Endodermal cell (in vitro differentiated cells): ENCODE data around the gene MAP3K4. TPM values are rescaled to one million over a fixed set of nuclear protein-coding genes. Genes with fewer than 3 reads are reported as not detected.
A peak's percentile ranks its signal among the peaks of the same experiment; 100 is the strongest.

Experiments used
- DNase-seq: peaks from one replicate; pipeline ENCODE4 v3.0.0-alpha.2; 2017
- H3K27ac ChIP-seq: 2 replicates; pipeline ENCODE4 v1.5.1; 2013; ENCODE audit warnings: mild to moderate bottlenecking, low read depth, low read length, moderate library complexity
- H3K27me3 ChIP-seq: 2 replicates; pipeline ENCODE4 v1.6.1; 2013; ENCODE audit warnings: mild to moderate bottlenecking, low read length, moderate library complexity; ENCODE audit not compliant: insufficient read depth, control insufficient read depth, poor library complexity, severe bottlenecking
- H3K36me3 ChIP-seq: 2 replicates; pipeline ENCODE4 v1.7.0; 2013; ENCODE audit warnings: mild to moderate bottlenecking, low read length, moderate library complexity; ENCODE audit not compliant: control insufficient read depth, insufficient read depth
- H3K4me1 ChIP-seq: one replicate; pipeline ENCODE4 v1.7.0; 2013; ENCODE audit warnings: low read length; ENCODE audit not compliant: control insufficient read depth, insufficient read depth
- H3K4me3 ChIP-seq: 2 replicates; pipeline ENCODE4 v1.5.1; 2013; ENCODE audit warnings: mild to moderate bottlenecking, low read length, moderate library complexity
- H3K9ac ChIP-seq: 2 replicates; pipeline ENCODE4 v1.6.1; 2013; ENCODE audit warnings: mild to moderate bottlenecking, low read length, moderate library complexity; ENCODE audit not compliant: poor library complexity, severe bottlenecking; ENCODE audit errors: extremely low read depth
- H3K9me3 ChIP-seq: 2 replicates; pipeline ENCODE4 v1.6.1; 2013; ENCODE audit warnings: mild to moderate bottlenecking, low read length, moderate library complexity; ENCODE audit not compliant: control insufficient read depth
- H3K27ac Mint-ChIP-seq: 2 replicates; pipeline ENCODE4 v1.8.0; 2020; ENCODE audit warnings: mixed read lengths
- H3K27me3 Mint-ChIP-seq: 2 replicates; pipeline ENCODE4 v1.8.0; 2021; ENCODE audit warnings: mild to moderate bottlenecking, mixed read lengths; ENCODE audit not compliant: insufficient read depth
- H3K36me3 Mint-ChIP-seq: 2 replicates; pipeline ENCODE4 v1.8.0; 2020; ENCODE audit warnings: low read depth, mixed read lengths
- H3K4me1 Mint-ChIP-seq: 2 replicates; pipeline ENCODE4 v1.8.0; 2020; ENCODE audit warnings: mixed read lengths
- H3K4me3 Mint-ChIP-seq: 2 replicates; pipeline ENCODE4 v1.8.0; 2020; ENCODE audit warnings: mild to moderate bottlenecking, moderate library complexity, mixed read lengths
- H3K9me3 Mint-ChIP-seq: 2 replicates; pipeline ENCODE4 v1.8.0; 2020; ENCODE audit warnings: mild to moderate bottlenecking, mixed read lengths
- CTCF ChIP-seq: fragments of 200-600 bp; sonication (generic); conservative IDR thresholded peaks from 2 replicates; pipeline ENCODE4 v1.5.0; 2021; ENCODE audit warnings: antibody characterized with exemption, mild to moderate bottlenecking
- WGBS, 2 experiments: methylation state at CpG; one replicate each; pipeline versions ENCODE4 v1.1.5 to v1.1.7; 2013; ENCODE audit warnings: missing lambda C conversion rate in 2 of 2, mixed read lengths in 1 of 2; ENCODE audit not compliant: insufficient coverage in 1 of 2, insufficient read length in 1 of 2; 5-methylcytosine and 5-hydroxymethylcytosine counted together
- total RNA-seq, 2 donors: library from RNA; stranded (reverse); fragmentation: NEBNext Ultra II Directional in 1 of 2; extraction: Animal tissue kit (Norgen Biotek cat#: 25700) in 1 of 2; gene quantifications; 2 replicates in 1 of 2; 3 replicates in 1 of 2; pipeline ENCODE4 v1.2.1, GENCODE V29; 2021

Gene MAP3K4
- total RNA-seq, 2 donors from 2014 or later, result 82.8 to 105 TPM

GRCh38 chr6:161139766-161140553, 148.4 kb downstream of the MAP3K4 start:
- peak; percentile 20 for TF ChIP-seq CTCF
- H3K4me1 Mint-ChIP-seq, result peaks cover 5% of the 10 kb centered on the region
- Histone ChIP-seq H3K9me3 (no peaks in the 10 kb centered on the region), H3K36me3 (peaks cover 69% of the 10 kb centered on the region), H3K4me1 (no peaks in the 10 kb centered on the region), H3K27ac (no peak overlapping the region), H3K27me3 (no peaks in the 10 kb centered on the region), H3K9ac (no peak overlapping the region), H3K4me3 (no peak overlapping the region)
- H3K4me3 Mint-ChIP-seq, result no peak overlapping the region
- H3K27ac Mint-ChIP-seq, result no peak overlapping the region
- H3K36me3 Mint-ChIP-seq, result peaks cover 74% of the 10 kb centered on the region
- DNase-seq, result peak; percentile 74
- 92 to 96% methylated on average over 20 to 28 of the region's 28 CpGs for WGBS, 2 experiments
- no peaks in the 10 kb centered on the region for H3K9me3 Mint-ChIP-seq
- no peaks in the 10 kb centered on the region for H3K27me3 Mint-ChIP-seq

- H3K4me3 ChIP-seq, result no peak overlapping the region
- Mint-ChIP-seq H3K9me3 (no peaks in the 10 kb centered on the region), H3K27me3 (no peaks in the 10 kb centered on the region), H3K36me3 (peaks cover 75% of the 10 kb centered on the region), H3K4me1 (peaks cover 5% of the 10 kb centered on the region), H3K4me3 (no peak overlapping the region), H3K27ac (no peak overlapping the region)
- no peaks in the 10 kb centered on the region for H3K9me3 ChIP-seq
- WGBS, 2 experiments, result 95 to 96% methylated on average over 6 to 10 of the region's 10 CpGs
- no peak for TF ChIP-seq CTCF
- no peak for DNase-seq
- H3K9ac ChIP-seq, result no peak overlapping the region
- H3K36me3 ChIP-seq, result peaks cover 69% of the 10 kb centered on the region
- no peaks in the 10 kb centered on the region for H3K4me1 ChIP-seq
- H3K27me3 ChIP-seq, result no peaks in the 10 kb centered on the region
- H3K27ac ChIP-seq, result no peak overlapping the region
Observed at GRCh38 chr6:161140554-161140875, 148.9 kb downstream of the MAP3K4 start.

GRCh38 chr6:161141173-161141572, 149.6 kb downstream of the MAP3K4 start:
- H3K9me3 Mint-ChIP-seq, result no peaks in the 10 kb centered on the region
- peaks cover 75% of the 10 kb centered on the region for H3K36me3 Mint-ChIP-seq
- TF ChIP-seq CTCF, result no peak
- no peak overlapping the region for H3K27ac Mint-ChIP-seq
- WGBS, 2 experiments, result 87 to 96% methylated on average over 3 to 11 of the region's 11 CpGs
- H3K4me1 Mint-ChIP-seq, result peaks cover 5% of the 10 kb centered on the region
- Histone ChIP-seq H3K27ac (no peak overlapping the region), H3K4me3 (no peak overlapping the region), H3K9me3 (no peaks in the 10 kb centered on the region), H3K9ac (no peak overlapping the region), H3K27me3 (no peaks in the 10 kb centered on the region), H3K36me3 (peaks cover 69% of the 10 kb centered on the region), H3K4me1 (no peaks in the 10 kb centered on the region)
- no peak for DNase-seq
- no peaks in the 10 kb centered on the region for H3K27me3 Mint-ChIP-seq
- no peak overlapping the region for H3K4me3 Mint-ChIP-seq
